Stimulated activated CD4-positive, alpha-beta T cell treated with anti-CD3 and anti-CD28 coated beads, Interleukin-15, amount 100 ng/mL, for 1 hour (primary cell): ENCODE data around the gene UTS2R.
"Not testable (repeated sequence)": the region's sequence is repeated elsewhere in the genome, so short reads cannot be mapped to it uniquely, and the experiment has no call there.

Experiments used
- DNase-seq, 2 donors: peaks; one replicate each; pipeline ENCODE4 v3.0.0-alpha.2; 2020; ENCODE audit warnings: low read depth in 1 of 2, low spot score in 1 of 2

Gene UTS2R

DNA sequence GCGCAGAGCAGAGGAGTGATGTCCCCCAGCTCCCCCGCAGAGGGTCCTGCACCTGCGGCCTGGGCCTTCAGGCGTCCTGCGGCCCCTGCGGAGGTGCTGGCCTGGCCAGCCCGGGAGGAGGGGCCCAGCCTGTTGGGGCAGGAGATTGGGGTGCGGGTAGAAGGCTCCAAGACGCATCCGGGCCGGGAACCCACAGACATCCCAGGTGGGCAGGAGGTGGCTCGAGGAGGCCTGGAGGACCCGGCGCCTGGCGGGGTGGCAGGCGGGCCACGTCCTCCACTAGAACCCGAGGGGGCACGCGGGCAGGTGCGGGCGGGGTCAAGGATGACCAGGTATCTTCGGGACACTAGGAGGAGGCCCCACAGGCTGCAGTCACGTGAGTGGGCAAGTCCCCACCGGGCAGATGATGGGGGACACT is 37.4 kb upstream of the UTS2R start:
- DNase-seq: no peak

DNA sequence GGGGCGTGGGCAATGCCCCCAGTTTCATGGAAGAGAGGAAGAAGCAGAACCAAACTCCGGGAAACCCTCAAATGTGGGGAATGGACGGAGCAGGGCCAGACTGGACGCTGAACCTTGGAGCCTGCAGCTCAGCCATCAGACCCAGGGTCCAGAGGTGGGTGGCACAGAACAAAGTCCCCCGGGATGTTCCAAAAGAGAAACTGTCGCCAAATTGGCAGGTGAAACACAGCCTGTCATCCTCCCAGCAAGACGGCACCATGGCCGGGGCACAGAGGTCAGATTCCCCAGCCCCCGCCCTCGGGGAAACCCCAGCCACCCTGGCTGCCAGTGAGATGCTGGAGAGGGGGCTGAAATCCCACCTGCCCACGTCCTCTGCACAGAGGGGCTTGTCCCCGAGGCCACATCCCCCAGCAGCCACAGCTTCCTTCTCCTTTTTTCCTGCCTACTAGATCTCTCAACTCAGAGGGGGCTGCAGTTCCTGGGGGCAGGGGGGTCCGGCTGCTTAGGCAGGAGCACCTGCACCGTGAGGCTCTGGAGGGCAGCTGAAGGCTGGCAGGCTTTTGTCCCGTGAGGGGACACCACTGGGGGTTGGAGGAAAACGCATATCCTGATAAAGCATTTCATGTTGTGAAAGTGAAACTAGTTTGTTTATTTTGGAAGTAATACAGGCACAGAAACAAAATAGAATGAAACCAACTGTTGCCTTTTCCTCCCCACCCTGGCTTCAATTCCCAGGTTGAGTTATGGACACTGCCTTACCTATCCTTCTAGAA is 36.8 kb upstream of the UTS2R start:
- no peak for DNase-seq

DNA sequence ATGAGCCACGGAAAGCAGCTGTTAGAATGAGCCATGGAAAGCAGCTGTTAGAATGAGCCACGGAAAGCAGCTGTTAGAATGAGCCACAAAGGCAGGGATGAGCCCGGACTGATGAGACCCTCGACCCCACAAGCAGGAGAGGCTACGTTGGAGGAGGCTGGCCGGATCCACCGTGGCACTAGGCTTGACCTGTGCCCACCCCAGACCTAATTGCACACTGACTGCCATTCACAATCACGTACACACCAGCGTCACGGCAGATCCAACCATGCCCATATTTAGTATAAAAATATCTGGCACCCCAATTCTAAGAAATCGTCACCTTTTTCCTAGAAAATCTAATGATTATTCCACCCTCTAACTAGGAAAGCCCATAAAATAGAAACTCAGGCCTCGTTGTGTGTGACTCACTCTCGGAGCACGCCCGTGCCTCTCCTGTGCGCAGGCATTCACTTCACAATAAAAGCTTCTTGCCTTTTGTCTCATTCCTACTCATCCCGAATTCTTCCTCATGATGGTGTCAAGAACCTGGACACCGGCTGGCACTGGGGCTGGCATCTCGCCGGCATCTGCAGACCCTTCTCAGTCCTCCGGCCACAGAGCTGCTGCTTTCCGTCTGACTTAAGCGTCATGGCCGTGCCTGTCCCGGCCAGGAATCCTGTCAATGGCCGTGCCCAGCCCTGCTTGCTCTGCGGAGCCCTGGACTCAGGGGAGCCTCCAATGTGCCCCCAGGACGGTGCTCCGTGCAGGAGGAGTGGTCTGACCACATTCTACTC is 32.5 kb upstream of the UTS2R start:
- no peak for DNase-seq

DNA sequence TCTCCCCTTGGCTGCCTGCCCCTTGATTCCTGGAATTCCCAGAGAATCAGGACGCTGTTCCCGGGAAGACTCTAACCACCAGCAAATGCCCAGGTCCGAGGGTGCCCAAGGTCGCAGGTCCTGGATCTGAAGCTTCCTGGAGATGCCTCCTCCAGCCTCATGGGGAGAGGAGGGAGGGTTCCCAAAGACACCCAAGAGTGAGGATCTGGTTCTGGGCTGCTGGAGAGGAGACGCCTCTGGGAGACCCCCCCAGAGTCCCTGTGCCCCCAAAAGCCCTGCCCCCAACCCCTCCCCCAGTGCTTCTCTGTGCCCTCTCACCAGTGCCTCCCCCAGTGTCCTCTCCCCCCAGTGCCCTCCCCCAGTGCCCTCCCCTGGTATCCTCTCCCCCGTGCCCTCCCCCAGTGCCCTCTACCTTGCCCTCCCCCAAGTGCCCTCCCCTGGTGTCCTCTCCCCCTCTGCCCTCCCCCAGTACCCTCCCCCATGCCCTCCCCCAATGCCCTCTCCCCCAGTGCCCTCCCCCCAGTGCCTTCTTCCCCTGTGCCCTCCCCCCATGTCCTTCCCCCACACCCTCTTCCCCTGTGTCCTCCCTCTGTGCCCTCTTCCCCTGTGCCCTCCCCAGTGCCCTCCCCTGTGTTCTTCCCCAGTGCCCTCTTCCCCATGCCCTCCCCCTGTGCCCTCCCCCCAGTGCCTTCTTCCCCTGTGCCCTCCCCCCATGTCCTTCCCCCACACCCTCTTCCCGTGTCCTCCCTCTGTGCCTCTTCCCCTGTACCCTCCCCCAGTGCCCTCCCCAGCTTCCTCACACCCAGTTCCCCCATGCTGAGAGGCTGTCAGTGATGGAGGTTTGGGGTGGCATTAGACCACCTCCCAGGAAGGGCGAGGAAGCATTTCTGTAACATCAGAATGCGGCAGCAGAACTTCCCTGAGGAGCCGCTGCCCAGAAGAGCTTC is 31.7 kb upstream of the UTS2R start:
- no peak for DNase-seq

DNA sequence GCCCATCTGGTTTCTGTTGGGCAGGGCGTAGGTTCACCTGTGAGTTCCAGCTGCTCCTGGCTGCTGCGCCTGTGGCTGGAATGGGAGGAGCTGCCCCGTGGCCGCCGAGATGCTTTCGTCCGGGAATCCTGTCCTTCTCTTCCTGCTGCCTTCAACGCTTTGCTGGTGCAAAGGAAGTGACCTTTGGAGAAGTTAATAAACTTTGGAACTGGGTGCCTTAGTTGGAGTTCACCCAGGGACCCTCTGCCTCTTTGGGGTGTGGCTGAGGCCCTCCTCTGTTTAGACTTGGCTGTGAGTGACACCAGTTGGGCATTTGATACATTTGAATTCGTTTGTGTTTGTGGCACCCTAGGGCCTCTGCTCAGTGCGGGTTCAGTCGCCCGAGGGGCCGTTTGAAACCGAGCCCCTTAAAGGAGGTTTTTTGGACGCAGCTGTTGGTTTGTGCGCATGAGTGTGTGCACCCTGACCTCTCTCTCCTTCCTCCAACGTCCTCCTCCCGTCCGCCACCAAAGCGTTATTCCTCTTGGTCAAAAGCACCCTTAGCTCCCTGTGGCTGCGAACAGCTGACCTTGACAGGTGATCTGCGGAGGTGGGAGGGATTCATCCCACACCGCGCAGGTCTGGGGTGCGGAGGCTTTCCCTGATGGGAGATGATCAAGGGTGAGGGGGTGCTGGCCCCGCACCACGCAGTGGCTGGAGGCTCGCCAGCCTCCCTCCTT is 29.0 kb upstream of the UTS2R start:
- DNase-seq: no peak

DNA sequence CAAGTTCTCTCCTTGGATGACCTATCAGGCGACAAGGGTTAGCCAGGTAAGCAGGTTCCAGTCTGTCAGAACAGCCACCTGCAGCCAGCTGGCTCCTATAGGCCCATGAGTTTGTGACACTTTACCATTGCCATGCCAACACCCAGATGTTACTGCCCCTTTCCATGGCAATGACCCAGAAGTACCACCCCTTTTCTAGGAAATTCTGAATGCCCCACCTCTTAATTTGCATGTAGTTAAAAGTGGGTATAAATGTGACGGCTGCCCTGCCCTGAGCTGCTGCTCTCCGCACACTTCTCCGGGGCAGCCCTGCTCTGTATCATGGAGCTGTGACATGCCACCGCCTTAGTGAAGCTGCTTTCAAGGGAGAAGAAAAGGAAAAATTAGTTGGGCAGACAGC is 28.0 kb upstream of the UTS2R start:
- DNase-seq: no peak

DNA sequence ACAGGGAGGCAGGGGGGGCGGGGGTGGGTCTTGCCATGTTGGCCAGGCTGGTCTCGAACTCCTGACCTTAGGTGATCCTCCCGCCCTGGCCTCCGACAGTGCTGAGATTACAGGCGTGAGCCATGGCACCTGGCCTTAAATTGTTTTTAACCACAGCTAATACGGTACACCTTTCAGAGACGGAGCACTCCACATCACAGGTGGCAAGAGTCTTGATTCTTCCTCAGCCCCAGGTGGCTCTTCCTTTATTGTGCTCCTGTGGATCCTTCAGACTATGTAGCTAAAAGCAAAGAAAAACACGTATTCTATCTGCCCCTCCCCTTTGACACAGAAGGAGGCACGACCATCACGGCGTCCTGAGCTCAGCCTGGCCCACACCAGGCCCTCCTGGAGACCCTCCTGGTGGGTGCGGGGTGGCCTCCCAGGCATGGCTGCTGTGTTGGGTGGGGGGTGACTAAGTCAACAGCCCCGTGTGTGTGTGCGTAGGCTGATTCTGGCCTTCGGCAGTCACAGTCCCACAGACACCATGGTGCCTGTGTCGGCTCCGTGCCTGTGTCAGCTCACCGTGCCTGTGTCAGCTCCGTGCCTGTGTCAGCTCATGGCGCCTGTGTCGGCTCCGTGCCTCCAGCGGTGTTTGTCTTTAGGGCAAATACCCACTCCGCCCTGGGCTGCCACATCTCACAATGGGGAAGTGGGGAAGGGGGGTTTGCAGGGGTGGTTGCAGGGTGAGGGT is 27.2 kb upstream of the UTS2R start:
- no peak for DNase-seq

DNA sequence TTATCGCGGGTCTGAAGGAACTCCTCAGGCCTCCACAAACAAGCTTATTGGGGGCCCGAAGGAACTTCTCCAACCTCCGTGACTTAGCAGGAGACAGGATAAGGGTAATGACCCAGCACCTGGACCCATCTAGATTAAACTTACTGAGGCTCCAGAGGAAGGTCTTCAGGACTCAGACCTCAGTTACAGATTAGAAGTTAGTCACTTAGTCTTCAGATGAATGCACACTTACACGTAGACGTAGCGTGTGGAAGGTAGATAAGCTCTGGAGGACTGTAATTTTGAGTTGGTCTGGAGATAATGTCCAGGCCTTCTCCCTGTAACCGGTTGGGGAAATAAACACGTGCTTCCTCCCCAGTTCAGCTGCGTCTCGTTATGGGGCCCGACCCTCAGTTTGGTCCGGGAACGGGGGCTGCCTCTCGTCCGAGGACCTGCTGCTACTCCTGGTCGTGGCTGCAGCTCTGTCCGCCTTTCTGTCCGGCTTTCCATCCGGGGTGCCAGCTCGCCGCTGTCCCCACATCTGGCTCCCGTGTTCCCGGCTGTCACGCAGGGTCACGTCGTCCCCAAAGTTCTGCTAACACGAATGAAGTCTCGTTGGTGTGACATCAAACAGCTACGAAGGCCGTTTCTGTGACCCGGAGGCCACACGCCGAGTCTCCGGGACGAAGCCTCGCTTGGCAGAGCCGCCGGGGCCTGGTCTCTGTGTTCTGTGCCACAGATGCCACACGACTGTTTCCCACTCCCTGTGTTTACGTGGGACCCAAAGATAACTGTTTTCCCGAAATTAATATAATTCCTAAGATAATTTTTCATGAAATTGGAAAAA is 26.2 kb upstream of the UTS2R start:
- no peak for DNase-seq

DNA sequence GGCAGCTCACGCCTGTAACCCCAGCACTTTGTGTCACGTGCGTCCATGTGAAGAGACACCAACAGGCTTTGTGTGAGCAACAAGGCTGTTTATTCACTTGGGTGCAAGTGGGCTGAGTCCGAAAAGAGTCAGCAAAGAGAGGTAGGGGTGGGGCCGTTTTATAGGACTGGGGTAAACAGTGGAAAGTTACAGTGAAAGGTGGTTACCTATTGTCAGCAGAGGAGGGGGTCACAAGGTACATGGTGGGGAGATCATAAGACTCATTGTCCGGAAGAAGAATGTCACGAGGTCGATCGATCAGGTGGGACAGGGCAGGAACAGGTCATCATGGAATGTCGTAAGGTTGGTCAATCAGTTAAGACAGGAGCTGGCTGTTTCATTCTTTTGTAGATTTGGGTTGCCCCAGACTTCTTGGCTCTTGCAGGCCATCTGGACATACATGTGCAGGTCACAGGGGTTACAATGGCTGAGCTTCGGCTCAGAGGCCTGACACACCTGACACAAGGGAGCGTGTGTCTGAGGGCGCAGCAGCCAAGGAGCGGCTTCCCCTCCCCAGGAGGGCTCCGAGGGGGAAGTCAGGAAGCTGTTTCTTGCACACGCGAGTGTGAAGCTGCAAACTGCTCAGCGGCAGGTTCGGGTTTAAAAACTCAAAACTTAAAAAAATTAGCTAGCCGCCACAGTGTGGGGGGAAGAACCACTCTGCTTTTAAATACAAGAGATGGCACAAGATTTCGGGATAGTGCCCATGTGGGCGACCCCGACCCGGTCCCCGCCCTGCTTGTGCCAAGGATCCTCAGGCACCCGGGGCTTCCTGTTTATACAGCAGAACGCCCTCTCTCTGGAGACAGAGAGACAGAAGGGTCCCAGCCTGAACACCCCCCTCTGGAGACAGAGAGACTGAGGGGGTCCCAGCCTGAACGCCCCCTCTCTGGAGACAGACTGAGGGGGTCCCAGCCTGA is 24.9 kb upstream of the UTS2R start:
- DNase-seq: no peak

DNA sequence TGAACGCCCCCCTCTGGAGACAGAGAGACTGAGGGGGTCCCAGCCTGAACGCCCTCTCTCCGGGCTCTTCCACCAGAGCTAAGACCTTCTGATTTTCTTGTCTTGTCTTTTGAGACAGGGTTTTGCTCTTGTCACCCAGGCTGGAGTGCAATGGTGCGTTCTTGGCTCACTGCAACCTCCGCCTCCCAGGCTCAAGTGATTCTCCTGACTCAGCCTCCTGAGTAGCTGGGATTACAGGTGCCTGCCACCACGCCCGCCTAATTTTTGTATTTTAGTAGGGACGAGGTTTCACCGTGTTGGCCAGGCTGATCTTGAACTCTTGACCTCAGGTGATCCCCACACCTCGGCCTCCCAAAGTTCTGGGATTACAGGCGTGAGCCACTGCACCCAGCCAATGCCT is 23.6 kb upstream of the UTS2R start:
- DNase-seq: not testable (repeated sequence)

DNA sequence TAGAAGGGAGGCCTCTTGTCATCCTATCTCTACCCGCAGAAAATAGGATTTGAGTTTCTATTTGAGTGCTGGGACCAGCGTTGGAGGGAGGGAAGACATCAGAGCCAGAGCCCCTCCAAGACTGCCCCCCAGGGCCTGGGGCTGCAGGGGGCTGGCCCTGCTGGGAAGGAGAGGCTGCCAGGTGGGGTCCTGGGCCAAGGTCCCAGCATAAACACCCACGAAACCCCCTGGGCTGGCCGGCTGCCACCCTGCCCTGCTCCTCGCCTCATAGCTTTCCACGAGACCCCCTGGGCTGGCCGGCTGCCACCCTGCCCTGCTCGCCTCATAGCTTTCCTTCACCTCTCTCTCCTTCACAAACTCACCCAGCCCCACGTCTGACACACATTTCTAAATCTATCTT is 23.1 kb upstream of the UTS2R start:
- DNase-seq: no peak

DNA sequence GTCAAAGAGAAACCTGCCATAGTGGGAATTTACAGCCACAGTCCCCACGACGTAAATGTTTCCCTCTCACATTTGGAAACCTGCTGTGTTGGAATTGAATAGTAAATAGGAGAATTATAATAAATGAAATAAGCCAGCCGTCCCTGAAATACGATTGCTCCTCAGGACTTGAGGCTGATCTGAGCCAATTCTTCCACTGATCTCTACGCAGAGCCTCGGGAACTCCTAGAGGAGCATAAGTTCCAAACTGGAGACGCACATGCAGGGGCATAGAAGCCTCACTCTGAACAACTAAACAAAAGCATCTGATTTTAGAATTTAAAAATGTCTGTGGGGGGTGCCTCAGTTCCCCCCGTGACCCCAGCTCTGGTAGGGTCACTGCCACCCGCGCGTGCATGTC is 22.7 kb upstream of the UTS2R start:
- DNase-seq: no peak

DNA sequence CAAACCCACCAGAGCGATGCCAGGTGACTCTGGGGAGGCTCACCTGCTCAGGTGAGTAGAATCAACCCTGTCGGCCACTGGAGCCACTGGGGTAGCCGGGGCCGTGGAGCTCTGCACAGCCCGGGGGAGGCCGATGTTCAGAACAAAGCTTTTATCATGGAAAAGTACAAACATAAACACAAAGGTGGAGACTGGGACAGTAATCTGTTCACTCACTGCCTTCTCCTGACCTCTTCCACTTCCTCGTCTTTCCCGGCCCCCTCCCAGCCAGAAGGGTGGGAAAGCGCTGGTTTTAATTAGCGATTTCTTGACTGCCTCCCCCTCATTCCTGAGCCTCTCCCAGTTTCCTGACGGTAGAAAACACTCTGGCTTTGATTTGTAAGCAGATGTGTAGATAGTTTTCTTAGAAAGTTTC is 22.3 kb upstream of the UTS2R start:
- no peak for DNase-seq

DNA sequence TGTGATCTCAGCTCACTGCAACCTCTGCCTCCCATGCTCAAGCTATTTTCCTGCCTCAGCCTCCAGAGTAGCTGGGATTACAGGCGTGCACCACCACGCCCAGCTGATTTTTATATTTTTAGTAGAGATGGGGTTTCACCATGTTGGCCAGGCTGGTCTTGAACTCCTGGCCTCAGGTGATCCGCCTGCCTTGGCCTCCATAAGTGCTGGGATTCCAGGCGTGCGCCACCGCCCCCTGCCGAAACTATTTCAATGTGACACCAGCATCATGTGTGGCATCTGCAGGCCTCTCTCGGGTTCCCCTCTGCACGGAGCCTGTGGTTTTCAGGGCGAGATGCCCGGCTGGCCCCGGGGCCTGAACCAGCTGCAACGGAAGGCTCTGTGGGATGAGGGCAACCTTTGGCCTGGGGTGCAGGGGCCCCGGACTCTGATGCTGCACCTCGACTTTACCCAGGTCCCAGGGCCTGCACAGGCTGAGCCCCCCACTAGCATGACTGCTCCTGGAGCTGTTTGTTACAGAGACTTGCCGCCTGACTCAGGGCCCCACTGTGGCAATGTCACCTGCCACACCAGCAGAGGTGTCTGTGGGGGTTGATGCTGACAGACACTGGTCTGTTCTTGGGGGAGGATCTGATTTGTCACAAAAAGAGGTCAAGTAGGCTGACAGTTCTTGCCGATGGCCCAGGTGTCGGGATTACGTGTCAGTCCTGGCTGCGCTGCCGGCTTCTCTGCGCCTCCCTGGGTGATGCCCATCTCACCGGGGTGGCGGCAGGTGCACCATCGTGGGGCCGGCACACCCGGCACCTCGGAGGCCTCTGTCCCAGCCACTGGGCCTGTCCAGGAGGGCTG is 21.2 kb upstream of the UTS2R start:
- peak in 1 of 2 donors; percentile 35 for DNase-seq

DNA sequence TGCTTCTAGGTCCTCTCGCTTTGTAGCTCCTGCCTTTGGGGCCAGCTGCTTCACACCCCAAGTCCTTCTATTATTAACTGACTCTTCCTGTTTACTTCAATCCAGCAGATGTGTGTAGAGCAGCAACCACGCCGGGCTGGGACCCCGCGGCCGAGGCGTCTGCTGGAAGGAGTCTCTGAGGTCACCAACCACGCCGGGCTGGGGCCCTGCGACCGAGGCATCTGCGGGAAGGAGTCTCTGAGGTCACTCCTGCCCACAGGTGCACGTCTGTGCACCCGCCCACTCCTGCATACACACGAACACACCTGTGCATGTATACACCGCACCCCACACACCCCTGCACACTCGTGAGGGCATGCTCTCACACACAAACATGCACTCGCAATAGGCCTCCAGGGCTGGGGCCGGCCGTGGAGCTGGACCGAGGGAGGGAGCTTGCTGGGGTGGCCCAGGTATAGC is 20.3 kb upstream of the UTS2R start:
- no peak for DNase-seq

DNA sequence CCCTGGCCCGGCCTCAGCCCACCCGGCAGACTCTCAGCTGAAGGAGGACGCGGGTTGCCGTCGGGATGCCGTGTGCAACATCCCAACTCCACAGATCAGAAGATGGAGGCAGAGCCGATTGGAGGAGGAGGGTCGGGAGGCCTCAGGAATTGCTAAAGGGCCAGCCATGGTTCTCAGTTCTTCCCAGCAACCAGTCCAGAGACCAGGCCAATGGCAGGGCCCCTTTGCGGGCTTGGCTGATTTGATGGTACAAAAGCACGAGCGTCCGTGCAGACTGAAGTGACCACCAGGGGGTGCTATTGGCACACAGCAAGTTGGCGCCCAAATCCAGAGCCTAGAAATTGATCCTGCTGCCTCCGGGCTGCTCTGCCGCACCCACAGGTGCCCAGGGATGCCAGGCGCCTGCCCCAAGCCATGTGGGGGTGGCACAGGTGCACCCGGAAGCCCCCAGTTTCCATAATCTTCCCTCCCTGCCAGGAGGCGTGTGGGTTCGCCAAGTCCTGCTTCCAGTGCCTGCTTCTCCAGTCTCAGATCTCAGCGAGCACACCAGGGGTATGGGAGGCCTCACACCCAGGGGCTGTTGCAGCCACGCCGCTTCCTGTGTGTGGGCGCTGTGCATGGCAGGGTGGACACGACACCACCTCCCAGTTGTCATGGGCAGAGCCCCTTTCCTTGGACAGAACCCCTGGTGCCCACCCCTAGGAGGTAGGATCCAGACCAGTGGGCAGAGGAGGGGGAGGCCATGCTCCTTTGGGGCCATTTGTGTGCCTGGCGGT is 19.7 kb upstream of the UTS2R start:
- peak; percentile 60 to 62 for DNase-seq
